SK-N-MC (cell line): ENCODE measurements around the gene CCL24.
"Not testable (repeated sequence)": the region's sequence is repeated elsewhere in the genome, so short reads cannot be mapped to it uniquely, and the experiment has no call there.

Experiments
- EZH2 ChIP-seq: fragments of 200-600 bp; sonication (generic); IDR thresholded peaks from one replicate; pipeline ENCODE4 v1.6.1; 2017; ENCODE audit warnings: antibody characterized with exemption
- POLR2AphosphoS5 ChIP-seq: IDR thresholded peaks from 2 replicates; pipeline ENCODE4 v1.6.1; 2012; ENCODE audit warnings: mild to moderate bottlenecking, low read depth, low read length, borderline replicate concordance

GRCh38 chr7:75829656-75830055, 16.1 kb upstream of the CCL24 start:
- TF ChIP-seq POLR2AphosphoS5, EZH2: not testable (repeated sequence)
